Measurements from ENCODE around the gene SPRED3. TPM values are rescaled to one million over a fixed set of nuclear protein-coding genes. Genes with fewer than 3 reads are reported as not detected.

The SPRED3 gene
- total RNA-seq, 4 donors from 2014 or later: 0.05 to 2.6 (median 0.15) TPM

GRCh38 chr19:38371081-38371480, 17.4 kb upstream of the SPRED3 start:
- H3K4me1 ChIP-seq: peaks cover 4 to 8% of the 10 kb centered on the region in 2 donors
- no peaks in the 10 kb centered on the region for H3K36me3 ChIP-seq
- no peaks in the 10 kb centered on the region for H3K9me3 ChIP-seq
- ATAC-seq (no peak), DNase-seq (no peak)
- in situ Hi-C loops (cut with MboI; ENCODE audit: low sequenced_read_pairs in 4 of 4) (no loop called here), intact Hi-C loops (cut with DNase I; ENCODE audit: low total_unique reads) (loop anchor here (10.0 kb wide), 2 partner anchors 1034 to 1914 kb away; partner anchors contain the start of genes AKT2 and ZFP36)
- TF ChIP-seq, protein P1, sequence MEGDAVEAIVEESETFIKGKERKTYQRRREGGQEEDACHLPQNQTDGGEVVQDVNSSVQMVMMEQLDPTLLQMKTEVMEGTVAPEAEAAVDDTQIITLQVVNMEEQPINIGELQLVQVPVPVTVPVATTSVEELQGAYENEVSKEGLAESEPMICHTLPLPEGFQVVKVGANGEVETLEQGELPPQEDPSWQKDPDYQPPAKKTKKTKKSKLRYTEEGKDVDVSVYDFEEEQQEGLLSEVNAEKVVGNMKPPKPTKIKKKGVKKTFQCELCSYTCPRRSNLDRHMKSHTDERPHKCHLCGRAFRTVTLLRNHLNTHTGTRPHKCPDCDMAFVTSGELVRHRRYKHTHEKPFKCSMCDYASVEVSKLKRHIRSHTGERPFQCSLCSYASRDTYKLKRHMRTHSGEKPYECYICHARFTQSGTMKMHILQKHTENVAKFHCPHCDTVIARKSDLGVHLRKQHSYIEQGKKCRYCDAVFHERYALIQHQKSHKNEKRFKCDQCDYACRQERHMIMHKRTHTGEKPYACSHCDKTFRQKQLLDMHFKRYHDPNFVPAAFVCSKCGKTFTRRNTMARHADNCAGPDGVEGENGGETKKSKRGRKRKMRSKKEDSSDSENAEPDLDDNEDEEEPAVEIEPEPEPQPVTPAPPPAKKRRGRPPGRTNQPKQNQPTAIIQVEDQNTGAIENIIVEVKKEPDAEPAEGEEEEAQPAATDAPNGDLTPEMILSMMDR (IDR thresholded peaks at IDR 0.05 in 4 of 5, conservative IDR thresholded peaks at IDR 0.05 in 1 of 5): no peak
- TF ChIP-seq POLR2A (IDR thresholded peaks at IDR 0.05): no peak
- no peak overlapping the region for H3K27ac ChIP-seq
- peaks cover 0 to under 1% (median 0%) of the 10 kb centered on the region in 3 donors for H3K27me3 ChIP-seq
- H3K4me3 ChIP-seq: no peak overlapping the region

DNA sequence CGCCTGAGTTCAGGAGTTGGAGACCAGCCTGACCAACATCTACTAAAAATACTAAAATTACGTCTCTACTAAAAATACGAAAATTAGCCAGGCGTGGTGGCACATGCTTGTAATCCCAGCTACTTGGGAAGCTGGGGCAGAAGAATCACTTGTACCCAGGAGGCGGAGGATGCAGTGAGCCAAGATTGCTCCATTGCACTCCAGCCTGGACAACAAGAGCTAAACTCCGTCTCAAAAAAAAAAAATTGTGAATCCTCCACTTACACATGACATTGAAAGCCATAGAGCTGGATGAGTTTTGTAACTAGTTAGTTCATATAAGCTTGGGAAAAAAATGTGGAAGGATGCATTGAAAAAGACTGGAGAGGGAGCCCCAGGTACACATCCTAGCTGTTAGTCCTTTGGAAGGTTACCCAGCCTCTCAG, 14.6 kb upstream of the SPRED3 start:
- H3K4me1 ChIP-seq: peaks cover 16 to 25% of the 10 kb centered on the region in 2 donors
- H3K27ac ChIP-seq: peak overlapping the region; percentile 85 to 100 (median 98)
- in situ Hi-C loops (cut with MboI; ENCODE audit: low sequenced_read_pairs in 4 of 4): no loop called here
- DNase-seq: no peak
- peak overlapping the region; percentile 41 to 99 (median 69) for H3K4me3 ChIP-seq
- ATAC-seq: no peak
- TF ChIP-seq, protein P1 (IDR thresholded peaks at IDR 0.05 in 4 of 5, conservative IDR thresholded peaks at IDR 0.05 in 1 of 5): no peak
- no peak for TF ChIP-seq POLR2A (IDR thresholded peaks at IDR 0.05)
- H3K27me3 ChIP-seq: no peaks in the 10 kb centered on the region
- H3K36me3 ChIP-seq: peaks cover 0 to 22% of the 10 kb centered on the region in 2 donors
- H3K9me3 ChIP-seq: no peaks in the 10 kb centered on the region
- intact Hi-C loops (cut with DNase I; ENCODE audit: low total_unique reads): loop anchor here (1.0 to 10.0 kb wide), 3 partner anchors 38 to 1911 kb away; partner anchors contain the start of genes AKT2 and ZFP36

GRCh38 chr19:38374332-38375097, 14.0 kb upstream of the SPRED3 start, which contains the start of gene PSMD8:
Gene PSMD8 (plus strand): TSS chr19:38374571. CDS start chr19:38374602, 31 bp downstream.
- peak within 1 kb of the TSS; percentile 91 to 99 (median 96) for H3K4me3 ChIP-seq
- in situ Hi-C loops (cut with MboI; ENCODE audit: low sequenced_read_pairs in 4 of 4): loop anchor here in 1 of 4 donors (25.0 kb wide), 1 partner anchor 463 kb away; the partner anchor contains the start of genes ECH1 and HNRNPL
- DNase-seq: peak; percentile 99 to 100
- H3K27me3 ChIP-seq: no peaks in the 10 kb centered on the region
- ATAC-seq: peak; percentile 81 to 88
- intact Hi-C loops (cut with DNase I; ENCODE audit: low total_unique reads): loop anchor here (1.0 to 10.0 kb wide), 4 partner anchors 38 to 1910 kb away; partner anchors contain the start of genes AKT2, ECH1 and ZFP36
- H3K27ac ChIP-seq: peak within 1 kb of the TSS; percentile 97 to 100 (median 98)
- H3K36me3 ChIP-seq: peaks cover 0 to 28% of the 10 kb centered on the region in 2 donors
- TF ChIP-seq, protein P1 (IDR thresholded peaks at IDR 0.05 in 4 of 5, conservative IDR thresholded peaks at IDR 0.05 in 1 of 5): peak in 3 of 5 experiments; percentile 6 to 34 (median 16)
- peak; percentile 99 for TF ChIP-seq POLR2A (IDR thresholded peaks at IDR 0.05)
- H3K4me1 ChIP-seq: peaks cover 16 to 25% of the 10 kb centered on the region in 2 donors
- H3K9me3 ChIP-seq: no peaks in the 10 kb centered on the region

DNA sequence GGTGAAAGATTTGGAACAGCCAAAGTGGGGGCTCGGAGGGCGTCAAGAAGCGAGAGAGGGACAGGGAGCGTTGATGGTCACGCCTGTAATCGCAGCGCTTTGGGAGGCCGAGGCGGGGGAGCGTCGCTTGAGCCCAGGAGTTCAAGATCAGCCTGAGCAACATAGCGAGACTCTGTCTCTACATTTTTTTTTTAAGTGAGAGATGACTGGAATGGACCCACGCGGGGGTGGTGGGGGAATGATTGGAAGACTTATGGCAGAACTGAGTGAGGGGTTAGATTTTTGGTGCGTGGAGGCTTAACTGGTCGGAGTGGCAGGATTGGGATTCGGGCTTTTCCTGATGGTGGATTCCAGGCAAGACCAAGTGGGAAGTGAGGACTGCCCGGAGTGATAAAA, 13.4 kb upstream of the SPRED3 start:
- H3K9me3 ChIP-seq: no peaks in the 10 kb centered on the region
- in situ Hi-C loops (cut with MboI; ENCODE audit: low sequenced_read_pairs in 4 of 4): loop anchor here in 1 of 4 donors (25.0 kb wide), 1 partner anchor 462 kb away; the partner anchor contains the start of genes ECH1 and HNRNPL
- H3K27ac ChIP-seq: peak overlapping the region; percentile 97 to 100 (median 98)
- peak overlapping the region; percentile 91 to 99 (median 96) for H3K4me3 ChIP-seq
- intact Hi-C loops (cut with DNase I; ENCODE audit: low total_unique reads): loop anchor here (5.0 to 10.0 kb wide), 3 partner anchors 457 to 1910 kb away; partner anchors contain the start of genes AKT2, ECH1 and ZFP36
- H3K27me3 ChIP-seq: no peaks in the 10 kb centered on the region
- TF ChIP-seq, protein P1 (IDR thresholded peaks at IDR 0.05 in 4 of 5, conservative IDR thresholded peaks at IDR 0.05 in 1 of 5): no peak
- TF ChIP-seq POLR2A (IDR thresholded peaks at IDR 0.05): no peak
- peaks cover 0 to 33% of the 10 kb centered on the region in 2 donors for H3K36me3 ChIP-seq
- ATAC-seq (peak; percentile 4 to 14), DNase-seq (no peak)
- H3K4me1 ChIP-seq: peaks cover 16 to 25% of the 10 kb centered on the region in 2 donors

Data from gastrocnemius medialis (tissue), 4 donors.